GM23338 (cell line): ENCODE measurements around the gene DSCAML1. TPM values are rescaled to one million over a fixed set of nuclear protein-coding genes. Genes with fewer than 3 reads are reported as not detected.

Experiments used
- ATAC-seq: fragments of 200-7000 bp; cut with Tn5 transposase; 3 replicates; pipeline ENCODE4 v1.9.1; 2020
- DNase-seq: peaks from one replicate; pipeline ENCODE4 v3.0.0-alpha.2; 2015; ENCODE audit warnings: low spot score
- H2AFZ ChIP-seq: fragments of 200-600 bp; sonication (generic); 2 replicates; pipeline ENCODE4 v1.8.0; 2016; ENCODE audit warnings: antibody characterized with exemption, mild to moderate bottlenecking, moderate library complexity
- H3F3A ChIP-seq: fragments of 200-600 bp; sonication (generic); replicated peaks from 2 replicates; pipeline ENCODE4 v1.8.0; 2017; ENCODE audit warnings: antibody characterized with exemption, mixed run types, low read depth
- H3K27ac ChIP-seq: fragments of 200-600 bp; sonication (generic); 2 replicates; pipeline ENCODE4 v1.6.1; 2016; ENCODE audit warnings: low read depth
- H3K27me3 ChIP-seq: fragments of 200-600 bp; sonication (generic); 2 replicates; pipeline ENCODE4 v1.8.0; 2016; ENCODE audit warnings: mild to moderate bottlenecking, mixed run types, moderate library complexity; ENCODE audit not compliant: insufficient read depth
- H3K36me3 ChIP-seq: fragments of 200-600 bp; sonication (generic); 2 replicates; pipeline ENCODE4 v1.8.0; 2016; ENCODE audit warnings: mild to moderate bottlenecking; ENCODE audit not compliant: insufficient read depth
- H3K4me1 ChIP-seq: fragments of 200-600 bp; sonication (generic); 2 replicates; pipeline ENCODE4 v1.8.0; 2016; ENCODE audit warnings: mild to moderate bottlenecking, moderate library complexity; ENCODE audit not compliant: insufficient read depth
- H3K4me2 ChIP-seq: fragments of 200-600 bp; sonication (generic); 2 replicates; pipeline ENCODE4 v1.7.1; 2017; ENCODE audit warnings: mixed run types
- H3K4me3 ChIP-seq: fragments of 200-600 bp; sonication (generic); 2 replicates; pipeline ENCODE4 v1.6.1; 2016; ENCODE audit warnings: mixed run types
- H3K79me2 ChIP-seq: fragments of 200-600 bp; sonication (generic); replicated peaks from 2 replicates; pipeline ENCODE4 v1.8.0; 2017; ENCODE audit warnings: mild to moderate bottlenecking; ENCODE audit not compliant: insufficient read depth
- H3K9me2 ChIP-seq: fragments of 200-600 bp; sonication (generic); 2 replicates; pipeline ENCODE4 v1.8.0; 2017; ENCODE audit not compliant: insufficient read depth
- H4K20me1 ChIP-seq: fragments of 200-600 bp; sonication (generic); replicated peaks from 2 replicates; pipeline ENCODE4 v1.8.0; 2017; ENCODE audit warnings: mild to moderate bottlenecking; ENCODE audit not compliant: insufficient read depth
- H3K27ac Mint-ChIP-seq: 2 replicates; pipeline ENCODE4 v1.8.0; 2020; ENCODE audit warnings: inconsistent platforms, mild to moderate bottlenecking, moderate library complexity, mixed read lengths
- H3K27me3 Mint-ChIP-seq: 3 replicates; pipeline ENCODE4 v1.8.0; 2022; ENCODE audit warnings: low read depth, mild to moderate bottlenecking, moderate library complexity, mixed read lengths, inconsistent platforms; ENCODE audit not compliant: insufficient read depth, poor library complexity
- H3K36me3 Mint-ChIP-seq: 3 replicates; pipeline ENCODE4 v1.8.0; 2021; ENCODE audit warnings: low read depth, mild to moderate bottlenecking, inconsistent platforms, moderate library complexity, mixed read lengths
- H3K4me1 Mint-ChIP-seq: 3 replicates; pipeline ENCODE4 v1.8.0; 2020; ENCODE audit warnings: mild to moderate bottlenecking, inconsistent platforms, mixed read lengths
- H3K4me3 Mint-ChIP-seq: 3 replicates; pipeline ENCODE4 v1.8.0; 2021; ENCODE audit warnings: moderate library complexity, mild to moderate bottlenecking, inconsistent platforms, mixed read lengths
- H3K9me3 Mint-ChIP-seq: 3 replicates; pipeline ENCODE4 v1.8.0; 2020; ENCODE audit warnings: moderate library complexity, mild to moderate bottlenecking, inconsistent platforms, mixed read lengths
- CREB1 ChIP-seq: fragments of 250-450 bp; sonication (Bioruptor Pico); IDR thresholded peaks from 2 replicates; pipeline ENCODE4 v1.5.0; 2020; ENCODE audit warnings: low read depth, mild to moderate bottlenecking, moderate library complexity
- ETS1 ChIP-seq: IDR thresholded peaks from 2 replicates; pipeline ENCODE4 v1.6.1; 2016; ENCODE audit warnings: antibody characterized with exemption
- EZH2 ChIP-seq: fragments of 200-600 bp; sonication (generic); IDR thresholded peaks from one replicate; pipeline ENCODE4 v1.8.0; 2017; ENCODE audit warnings: antibody characterized with exemption, mild to moderate bottlenecking, low read depth; ENCODE audit not compliant: unreplicated experiment
- NANOG ChIP-seq: IDR thresholded peaks from 2 replicates; pipeline ENCODE4 v1.6.1; 2016; ENCODE audit warnings: antibody characterized with exemption, borderline replicate concordance
- POLR2AphosphoS5 ChIP-seq: IDR thresholded peaks from 2 replicates; pipeline ENCODE4 v1.6.1; 2016; ENCODE audit warnings: antibody characterized with exemption, low read depth
- polyA plus RNA-seq: library from polyadenylated mRNA; unstranded; fragments of >200 nt; fragmentation: Nextera tagmentation; extraction: Ambion mirVana; gene quantifications from 2 replicates; pipeline ENCODE4 v1.2.1, GENCODE V29; 2016
- total RNA-seq: library from RNA; depleted of rRNA; stranded (reverse); fragments of >200 nt; shearing (Covaris generic); gene quantifications from 2 replicates; pipeline ENCODE4 v1.2.3, GENCODE V29; 2014
- TF ChIP-seq, protein P1 (sequence below): IDR thresholded peaks from one replicate; pipeline ENCODE4 v1.6.1; 2018; ENCODE audit warnings: antibody characterized with exemption; ENCODE audit not compliant: unreplicated experiment
- TF ChIP-seq, protein P2 (sequence below), 2 experiments: fragments of 200-600 bp in 1 of 2; sonication (generic) in 1 of 2; conservative IDR thresholded peaks; 2 replicates each; pipeline versions ENCODE4 v1.5.1 to v1.6.1; 2016 to 2017; ENCODE audit warnings: antibody characterized with exemption in 2 of 2, low read depth in 2 of 2, mild to moderate bottlenecking in 2 of 2, moderate library complexity in 1 of 2

DSCAML1 gene
- total and polyA plus RNA-seq, 2 experiments from 2014 or later: 0.17 TPM; not detected in 1

DNA sequence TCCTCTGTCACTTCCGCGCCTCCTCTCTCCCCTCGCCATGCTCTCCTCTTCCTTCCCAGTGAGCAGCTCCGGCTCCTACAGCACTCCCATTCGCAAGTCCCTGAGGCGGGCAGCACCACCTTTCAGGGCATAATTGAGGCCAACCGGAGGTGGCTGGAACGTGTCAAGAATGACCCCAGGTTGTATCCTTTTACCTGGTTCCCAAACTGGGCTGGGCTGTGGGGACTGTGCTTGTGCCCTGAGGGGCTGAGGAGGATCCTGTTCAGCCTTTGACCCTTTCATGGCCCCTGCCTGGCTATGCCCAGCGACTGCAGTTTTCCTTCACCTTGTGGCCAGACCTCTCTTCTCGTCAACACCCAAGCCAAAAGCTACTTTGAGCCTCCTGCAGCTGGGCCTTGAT, 385.3 kb downstream of the DSCAML1 start (continued):
- no peak for TF ChIP-seq EZH2
- TF ChIP-seq, protein P1, sequence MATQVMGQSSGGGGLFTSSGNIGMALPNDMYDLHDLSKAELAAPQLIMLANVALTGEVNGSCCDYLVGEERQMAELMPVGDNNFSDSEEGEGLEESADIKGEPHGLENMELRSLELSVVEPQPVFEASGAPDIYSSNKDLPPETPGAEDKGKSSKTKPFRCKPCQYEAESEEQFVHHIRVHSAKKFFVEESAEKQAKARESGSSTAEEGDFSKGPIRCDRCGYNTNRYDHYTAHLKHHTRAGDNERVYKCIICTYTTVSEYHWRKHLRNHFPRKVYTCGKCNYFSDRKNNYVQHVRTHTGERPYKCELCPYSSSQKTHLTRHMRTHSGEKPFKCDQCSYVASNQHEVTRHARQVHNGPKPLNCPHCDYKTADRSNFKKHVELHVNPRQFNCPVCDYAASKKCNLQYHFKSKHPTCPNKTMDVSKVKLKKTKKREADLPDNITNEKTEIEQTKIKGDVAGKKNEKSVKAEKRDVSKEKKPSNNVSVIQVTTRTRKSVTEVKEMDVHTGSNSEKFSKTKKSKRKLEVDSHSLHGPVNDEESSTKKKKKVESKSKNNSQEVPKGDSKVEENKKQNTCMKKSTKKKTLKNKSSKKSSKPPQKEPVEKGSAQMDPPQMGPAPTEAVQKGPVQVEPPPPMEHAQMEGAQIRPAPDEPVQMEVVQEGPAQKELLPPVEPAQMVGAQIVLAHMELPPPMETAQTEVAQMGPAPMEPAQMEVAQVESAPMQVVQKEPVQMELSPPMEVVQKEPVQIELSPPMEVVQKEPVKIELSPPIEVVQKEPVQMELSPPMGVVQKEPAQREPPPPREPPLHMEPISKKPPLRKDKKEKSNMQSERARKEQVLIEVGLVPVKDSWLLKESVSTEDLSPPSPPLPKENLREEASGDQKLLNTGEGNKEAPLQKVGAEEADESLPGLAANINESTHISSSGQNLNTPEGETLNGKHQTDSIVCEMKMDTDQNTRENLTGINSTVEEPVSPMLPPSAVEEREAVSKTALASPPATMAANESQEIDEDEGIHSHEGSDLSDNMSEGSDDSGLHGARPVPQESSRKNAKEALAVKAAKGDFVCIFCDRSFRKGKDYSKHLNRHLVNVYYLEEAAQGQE: no peak

GRCh38 chr11:117410861-117411710, 385.9 kb downstream of the DSCAML1 start:
- Histone ChIP-seq H3K4me1 (no peaks in the 10 kb centered on the region), H3K27ac (no peak overlapping the region), H3K4me3 (no peak overlapping the region), H3K9me2 (no peaks in the 10 kb centered on the region), H3F3A (no peaks in the 10 kb centered on the region), H4K20me1 (no peaks in the 10 kb centered on the region), H3K4me2 (no peak overlapping the region), H3K79me2 (no peaks in the 10 kb centered on the region), H3K36me3 (peaks cover 6% of the 10 kb centered on the region), H3K27me3 (no peaks in the 10 kb centered on the region), H2AFZ (no peak overlapping the region)
- Mint-ChIP-seq H3K36me3 (peaks cover 32% of the 10 kb centered on the region), H3K4me3 (no peak overlapping the region), H3K27me3 (peaks cover 7% of the 10 kb centered on the region), H3K27ac (no peak overlapping the region; the same call in 1 of the 2 replicates), H3K9me3 (peaks cover 6% of the 10 kb centered on the region), H3K4me1 (peaks cover 21% of the 10 kb centered on the region)
- ATAC-seq (peak; percentile 72), DNase-seq (no peak)
- TF ChIP-seq EZH2: no peak
- TF ChIP-seq POLR2AphosphoS5: no peak
- TF ChIP-seq, protein P2, sequence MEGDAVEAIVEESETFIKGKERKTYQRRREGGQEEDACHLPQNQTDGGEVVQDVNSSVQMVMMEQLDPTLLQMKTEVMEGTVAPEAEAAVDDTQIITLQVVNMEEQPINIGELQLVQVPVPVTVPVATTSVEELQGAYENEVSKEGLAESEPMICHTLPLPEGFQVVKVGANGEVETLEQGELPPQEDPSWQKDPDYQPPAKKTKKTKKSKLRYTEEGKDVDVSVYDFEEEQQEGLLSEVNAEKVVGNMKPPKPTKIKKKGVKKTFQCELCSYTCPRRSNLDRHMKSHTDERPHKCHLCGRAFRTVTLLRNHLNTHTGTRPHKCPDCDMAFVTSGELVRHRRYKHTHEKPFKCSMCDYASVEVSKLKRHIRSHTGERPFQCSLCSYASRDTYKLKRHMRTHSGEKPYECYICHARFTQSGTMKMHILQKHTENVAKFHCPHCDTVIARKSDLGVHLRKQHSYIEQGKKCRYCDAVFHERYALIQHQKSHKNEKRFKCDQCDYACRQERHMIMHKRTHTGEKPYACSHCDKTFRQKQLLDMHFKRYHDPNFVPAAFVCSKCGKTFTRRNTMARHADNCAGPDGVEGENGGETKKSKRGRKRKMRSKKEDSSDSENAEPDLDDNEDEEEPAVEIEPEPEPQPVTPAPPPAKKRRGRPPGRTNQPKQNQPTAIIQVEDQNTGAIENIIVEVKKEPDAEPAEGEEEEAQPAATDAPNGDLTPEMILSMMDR (conservative IDR thresholded peaks at IDR 0.05; ENCODE audit: low read depth in 2 of 2): 0 out of 4 replicates have a peak, but pooled peaks of 1 of the 2 experiments have one; percentile 6

- H3K4me2 ChIP-seq: no peak overlapping the region
- no peaks in the 10 kb centered on the region for H3F3A ChIP-seq
- Mint-ChIP-seq H3K9me3 (peaks cover 15% of the 10 kb centered on the region), H3K27ac (no peak overlapping the region), H3K36me3 (peaks cover 40% of the 10 kb centered on the region), H3K4me3 (no peak overlapping the region), H3K27me3 (peaks cover 7% of the 10 kb centered on the region), H3K4me1 (peaks cover 21% of the 10 kb centered on the region)
- H3K27ac ChIP-seq: no peak overlapping the region
- ATAC-seq (no peak), DNase-seq (no peak)
- H3K79me2 ChIP-seq: no peaks in the 10 kb centered on the region
- H3K4me1 ChIP-seq: no peaks in the 10 kb centered on the region
- no peaks in the 10 kb centered on the region for H4K20me1 ChIP-seq
- no peak overlapping the region for H2AFZ ChIP-seq
- H3K36me3 ChIP-seq: peaks cover 8% of the 10 kb centered on the region
- no peaks in the 10 kb centered on the region for H3K9me2 ChIP-seq
- no peak overlapping the region for H3K4me3 ChIP-seq
- no peaks in the 10 kb centered on the region for H3K27me3 ChIP-seq
- no peak for TF ChIP-seq NANOG
- TF ChIP-seq CREB1 (CRISPR knock-in tag): no peak
- no peak for TF ChIP-seq ETS1
- no peak for TF ChIP-seq EZH2
These were observed 386.8 kb downstream of the DSCAML1 start for GRCh38 chr11:117410238-117410637.
